ENCODE measurements around the gene GPAM. TPM values are rescaled to one million over a fixed set of nuclear protein-coding genes. Genes with fewer than 3 reads are reported as not detected.

GPAM gene
- total RNA-seq, 6 experiments from 2014 or later, result 78.8 to 340 (median 90.3) TPM

GRCh38 chr10:112145263-112145662 lies 38.3 kb downstream of the GPAM start:
- Histone ChIP-seq H3K9me3 (no peaks in the 10 kb centered on the region), H3K36me3 (peaks cover 0 to 60% (median 12%) of the 10 kb centered on the region in 4 donors), H3K27ac (no peak overlapping the region), H3K4me3 (no peak overlapping the region), H3K4me1 (no peaks in the 10 kb centered on the region), H3K27me3 (no peaks in the 10 kb centered on the region)
- WGBS (ENCODE audit: insufficient coverage, low coverage, low lambda C conversion rate, missing lambda C conversion rate), result 74% methylated on average over 5 of the region's 5 CpGs
- TF ChIP-seq CTCF (IDR thresholded peaks at IDR 0.05) (no peak), POLR2A (IDR thresholded peaks at IDR 0.05) (no peak)
- DNase-seq, result no peak
- ATAC-seq, result no peak
- intact Hi-C loops (cut with DNase I), result no loop called here

GRCh38 chr10:112143420-112143819 lies 40.1 kb downstream of the GPAM start:
- ATAC-seq (no peak), DNase-seq (no peak)
- TF ChIP-seq CTCF (IDR thresholded peaks at IDR 0.05) (no peak), POLR2A (IDR thresholded peaks at IDR 0.05) (no peak)
- peaks cover 0 to 46% (median 5%) of the 10 kb centered on the region in 4 donors for H3K36me3 ChIP-seq
- no peaks in the 10 kb centered on the region for H3K4me1 ChIP-seq
- no peak overlapping the region for H3K4me3 ChIP-seq
- H3K27me3 ChIP-seq, result no peaks in the 10 kb centered on the region
- H3K27ac ChIP-seq, result no peak overlapping the region
- intact Hi-C loops (cut with DNase I), result no loop called here
- WGBS (ENCODE audit: insufficient coverage, low coverage, low lambda C conversion rate, missing lambda C conversion rate), result no CpG with 5 or more reads among the region's 4 CpGs
- no peaks in the 10 kb centered on the region for H3K9me3 ChIP-seq

GRCh38 chr10:112141292-112141691 lies 42.3 kb downstream of the GPAM start:
- intact Hi-C loops (cut with DNase I), result no loop called here
- ATAC-seq (peak in 1 of 4 donors; percentile 16), DNase-seq (no peak)
- Histone ChIP-seq H3K27ac (no peak overlapping the region), H3K4me1 (no peaks in the 10 kb centered on the region), H3K9me3 (no peaks in the 10 kb centered on the region), H3K4me3 (no peak overlapping the region), H3K27me3 (no peaks in the 10 kb centered on the region), H3K36me3 (peaks cover 0 to 26% (median 0%) of the 10 kb centered on the region in 4 donors)
- WGBS (ENCODE audit: insufficient coverage, low coverage, low lambda C conversion rate, missing lambda C conversion rate), result 36% methylated on average over 5 of the region's 5 CpGs
- no peak for TF ChIP-seq CTCF (IDR thresholded peaks at IDR 0.05)
- TF ChIP-seq POLR2A (IDR thresholded peaks at IDR 0.05), result no peak

- H3K4me3 ChIP-seq, result no peak overlapping the region
- ATAC-seq, result peak; percentile 62 to 84 (median 74)
- no peak for TF ChIP-seq POLR2A (IDR thresholded peaks at IDR 0.05)
- TF ChIP-seq CTCF (IDR thresholded peaks at IDR 0.05), result peak; percentile 70 to 90 (median 82)
- no peaks in the 10 kb centered on the region for H3K4me1 ChIP-seq
- H3K36me3 ChIP-seq, result peaks cover 0 to 17% (median 0%) of the 10 kb centered on the region in 4 donors
- H3K27ac ChIP-seq, result no peak overlapping the region
- no peaks in the 10 kb centered on the region for H3K27me3 ChIP-seq
- WGBS (ENCODE audit: insufficient coverage, low coverage, low lambda C conversion rate, missing lambda C conversion rate), result 23% methylated on average over 10 of the region's 11 CpGs
- DNase-seq, result peak; percentile 65 to 68 (median 66)
- intact Hi-C loops (cut with DNase I), result no loop called here
- H3K9me3 ChIP-seq, result no peaks in the 10 kb centered on the region
Observed at GRCh38 chr10:112140110-112140970, 43.2 kb downstream of the GPAM start.

All from right lobe of liver (tissue), 6 donors.